ENCODE results near the gene UBAC1. TPM values are rescaled to one million over a fixed set of nuclear protein-coding genes. Genes with fewer than 3 reads are reported as not detected.

UBAC1 gene
- polyA plus RNA-seq, 1 of the 3 experiments (the other 2 are of a cell fraction): 67.7 TPM

GRCh38 chr9:135930446-135931345, 30.5 kb downstream of the UBAC1 start:
- no peak for TF ChIP-seq IRF3 (IDR thresholded peaks at IDR 0.05; ENCODE audit: low read depth, low read length)
- TF ChIP-seq USF2 (IDR thresholded peaks at IDR 0.05; ENCODE audit: borderline replicate concordance, low read depth, low read length): no peak
- no peak for TF ChIP-seq SIN3A (IDR thresholded peaks at IDR 0.05; ENCODE audit: borderline replicate concordance, low read depth, low read length)
- no peak for TF ChIP-seq EP300 (IDR thresholded peaks at IDR 0.05; ENCODE audit: borderline replicate concordance in 1 of 2, low read depth in 1 of 2, low read length in 1 of 2)
- TF ChIP-seq TCF12 (IDR thresholded peaks at IDR 0.05): no peak
- no peak for TF ChIP-seq ZBTB33 (IDR thresholded peaks at IDR 0.05; ENCODE audit: borderline replicate concordance, low read depth)
- no peak for TF ChIP-seq CTCF (IDR thresholded peaks at IDR 0.05)
- TF ChIP-seq YY1 (IDR thresholded peaks at IDR 0.05; ENCODE audit: low read depth): no peak
- no peak for TF ChIP-seq CHD2 (IDR thresholded peaks at IDR 0.05; ENCODE audit: low read length, partially characterized antibody)
- TF ChIP-seq GATA2 (CRISPR knock-in tag; IDR thresholded peaks at IDR 0.05): no peak
- TF ChIP-seq FOXM1 (IDR thresholded peaks at IDR 0.05; ENCODE audit: low read depth): no peak
- TF ChIP-seq FOSL2 (IDR thresholded peaks at IDR 0.05; ENCODE audit: borderline replicate concordance, low read depth): no peak
- no peak for TF ChIP-seq RCOR1 (IDR thresholded peaks at IDR 0.05; ENCODE audit: low read length)
- no peak for TF ChIP-seq POLR2AphosphoS5 (IDR thresholded peaks at IDR 0.05; ENCODE audit: low read depth, low read length)
- TF ChIP-seq FOXJ3 (CRISPR knock-in tag; IDR thresholded peaks at IDR 0.05): no peak
- peaks cover 4 to 28% of the 10 kb centered on the region in 2 experiments for H3K36me3 ChIP-seq (replicated peaks in 1 of 2; ENCODE audit: control insufficient read depth in 1 of 2, insufficient read depth in 2 of 2, low read length in 1 of 2)
- ChIA-PET POLR2A (no interaction called here), CTCF (interaction anchor here (1.3 kb wide), 1 partner anchor 9 kb away, joined by 3 read pairs; no protein-coding TSS in a partner anchor)
- H3K4me3 ChIP-seq (ENCODE audit: low read depth in 2 of 2, low read length in 1 of 2): no peak overlapping the region
- WGBS (ENCODE audit: low lambda C conversion rate): 93% methylated on average over 14 of the region's 33 CpGs
- H4K20me1 ChIP-seq (ENCODE audit: insufficient read depth): no peaks in the 10 kb centered on the region
- H3K27ac ChIP-seq (ENCODE audit: low read depth in 2 of 2, low read length in 1 of 2): no peak overlapping the region
- no peaks in the 10 kb centered on the region for H3K27me3 ChIP-seq (ENCODE audit: insufficient read depth)
- no peak overlapping the region for H3K9ac ChIP-seq
- no peak overlapping the region for H3K4me2 ChIP-seq
- no peaks in the 10 kb centered on the region for H3K4me1 ChIP-seq (ENCODE audit: control insufficient read depth in 1 of 2, insufficient read depth in 2 of 2, low read depth in 1 of 2, low read length in 1 of 2)
- H2AFZ ChIP-seq (ENCODE audit: low read depth): no peak overlapping the region
- no peak for DNase-seq
- H3F3A ChIP-seq (replicated peaks; ENCODE audit: insufficient read depth): no peaks in the 10 kb centered on the region
- H3K79me2 ChIP-seq (ENCODE audit: insufficient read depth): no peaks in the 10 kb centered on the region
- no peaks in the 10 kb centered on the region for H3K9me3 ChIP-seq
- no peaks in the 10 kb centered on the region for H3K9me2 ChIP-seq

All from SK-N-SH (cell line).